NCI-H748 (cell line): ENCODE data around the gene INF2.

Experiments used
- DNase-seq: peaks from one replicate; lab custom pipeline; 2025; ENCODE audit not compliant: unreplicated experiment; lab: John Stamatoyannopoulos, UW

Gene INF2

DNA sequence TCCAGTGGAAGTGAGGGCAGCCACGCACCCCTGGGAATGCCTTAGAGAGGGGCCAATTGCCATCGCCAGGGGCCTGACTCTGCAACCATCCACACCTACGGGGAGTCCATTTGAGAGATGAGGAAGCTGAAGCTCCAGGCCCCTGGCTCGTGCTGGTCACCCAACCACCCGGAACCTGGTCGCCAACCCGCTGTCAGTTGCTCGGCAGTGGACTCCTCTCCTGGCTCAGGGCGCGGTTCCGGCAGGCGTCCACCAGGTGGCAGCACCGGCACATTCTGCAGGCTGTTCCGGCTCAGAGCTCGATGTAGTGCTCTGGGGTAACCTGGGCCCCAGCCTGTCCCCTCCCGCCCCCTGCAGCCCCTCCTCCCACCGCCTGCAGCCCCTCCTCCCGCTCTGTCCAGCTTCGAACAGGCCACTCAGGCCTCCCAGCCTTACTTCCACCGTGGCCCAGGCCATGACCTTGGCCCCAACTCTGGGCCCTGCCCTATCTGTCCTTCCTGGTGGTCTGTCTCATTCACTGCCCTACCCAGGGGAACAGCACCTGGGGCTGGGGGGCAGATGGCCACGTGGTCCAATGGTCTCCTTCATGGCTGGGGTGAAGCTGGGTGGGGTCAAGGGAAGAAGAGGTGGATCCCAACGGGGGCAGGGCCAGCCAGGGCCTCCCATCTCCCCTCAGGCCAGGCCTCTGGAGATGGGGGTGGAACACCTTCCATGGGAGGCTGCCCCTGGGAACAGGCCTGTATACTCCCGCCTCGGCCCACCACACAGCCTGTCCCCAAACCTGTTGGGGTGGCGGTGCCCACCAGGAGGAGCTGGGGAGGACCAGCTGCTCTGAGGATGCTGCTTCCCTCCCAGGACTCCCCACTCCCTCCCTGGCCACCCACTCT is 79.3 kb downstream of the INF2 start:
- peak; percentile 79 for DNase-seq

DNA sequence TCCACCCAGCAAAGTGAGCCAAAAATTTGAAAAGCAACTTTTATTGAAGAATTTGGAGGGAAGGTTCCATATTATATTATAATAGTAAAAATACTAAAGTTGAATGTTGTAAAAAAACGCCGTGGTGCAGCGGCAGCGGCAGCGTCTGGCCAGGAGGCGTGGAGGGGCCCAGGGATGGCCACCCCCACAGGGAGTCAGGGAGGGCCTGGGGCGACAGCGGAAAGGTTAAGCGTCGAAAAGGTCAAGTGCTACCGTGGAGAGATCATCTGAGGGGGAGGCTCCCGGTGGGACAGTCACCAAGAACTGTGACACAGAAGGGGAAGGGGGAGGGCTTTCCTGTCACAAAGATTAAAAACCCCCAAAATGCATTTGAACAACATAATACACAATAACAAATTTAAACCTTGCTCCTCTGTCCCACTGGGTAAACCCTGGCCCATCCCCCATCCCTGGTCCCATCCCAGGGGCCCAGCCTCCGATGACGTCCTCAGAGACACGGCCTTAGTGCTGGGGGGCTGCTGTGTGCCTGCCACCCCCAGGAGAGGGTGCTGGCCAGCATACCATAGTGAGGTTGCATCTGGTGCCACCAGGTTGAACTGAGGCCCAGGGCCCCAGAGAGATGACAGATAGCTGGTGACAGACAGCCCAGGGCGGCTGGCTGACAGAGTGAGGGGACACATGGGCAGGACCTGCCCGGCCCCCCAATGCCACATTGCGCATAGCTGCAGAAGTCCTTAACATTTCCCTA is 80.1 kb downstream of the INF2 start:
- no peak for DNase-seq

DNA sequence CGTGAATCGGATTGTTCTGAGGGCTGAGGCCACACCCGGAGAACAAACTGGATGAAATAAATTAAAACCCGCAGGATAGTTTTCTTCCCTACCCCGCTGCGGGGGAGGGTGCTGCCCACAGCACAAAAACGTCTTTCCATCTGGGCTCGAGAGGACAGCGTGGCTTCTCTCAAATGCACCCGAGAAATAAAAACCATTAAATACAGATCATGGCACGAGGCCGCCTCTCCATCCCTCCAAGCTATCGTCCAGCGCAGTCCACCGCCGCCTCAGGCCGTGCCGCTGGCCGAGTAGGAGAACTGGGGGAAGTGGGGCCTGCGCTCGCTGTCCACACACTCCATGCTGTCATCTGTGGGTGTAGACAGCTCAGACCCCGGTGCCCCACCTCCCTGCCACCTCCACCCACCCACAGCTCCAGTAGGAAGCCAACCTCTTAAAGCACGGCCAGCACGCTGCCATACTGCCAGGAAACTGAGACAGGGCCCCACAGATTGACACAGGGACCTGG is 80.7 kb downstream of the INF2 start:
- DNase-seq: no peak

DNA sequence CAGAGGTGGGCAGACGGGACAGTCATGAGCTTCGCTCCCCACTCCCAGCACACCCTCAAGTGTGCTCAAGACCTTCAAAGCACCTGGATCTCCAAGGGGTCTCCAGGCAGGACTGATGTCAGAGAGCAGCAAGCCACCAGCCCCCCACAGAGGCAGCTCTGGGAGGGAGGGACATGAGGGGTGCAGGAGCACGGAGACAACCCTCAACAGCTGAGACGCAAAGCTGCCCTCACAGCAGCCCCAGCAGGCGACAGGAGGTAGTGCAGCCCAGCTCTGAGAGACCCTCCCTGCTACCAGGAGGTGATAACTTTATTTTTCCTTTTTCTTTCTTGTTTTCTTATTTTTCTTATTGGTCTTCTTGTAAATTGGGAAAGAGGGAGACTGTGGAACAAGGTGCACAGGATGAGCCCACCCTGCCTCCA is 81.4 kb downstream of the INF2 start:
- no peak for DNase-seq

DNA sequence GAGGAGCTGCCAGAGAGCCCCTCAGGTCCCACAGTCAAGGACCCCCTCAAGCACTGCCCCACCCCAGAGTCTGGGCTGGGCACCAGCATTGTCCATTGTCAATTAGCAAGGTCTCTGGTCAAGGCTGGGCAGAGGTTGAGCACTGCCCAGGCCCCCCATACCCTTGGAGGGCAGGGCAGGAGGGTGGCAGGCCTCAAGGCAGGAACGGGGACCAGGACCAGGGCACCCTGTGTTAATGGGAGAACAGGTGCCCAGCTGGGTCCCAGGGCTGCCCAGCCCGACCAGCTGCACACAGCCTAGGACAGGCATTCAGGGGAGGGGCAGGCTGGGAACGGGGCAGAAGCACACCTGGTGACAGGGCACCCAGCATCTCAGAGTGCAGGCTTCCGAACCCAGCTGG is 82.0 kb downstream of the INF2 start:
- DNase-seq: no peak
